ENCODE measurements around the gene IL23A.
"Not testable (repeated sequence)": the region's sequence is repeated elsewhere in the genome, so short reads cannot be mapped to it uniquely, and the experiment has no call there.

IL23A gene, protein sequence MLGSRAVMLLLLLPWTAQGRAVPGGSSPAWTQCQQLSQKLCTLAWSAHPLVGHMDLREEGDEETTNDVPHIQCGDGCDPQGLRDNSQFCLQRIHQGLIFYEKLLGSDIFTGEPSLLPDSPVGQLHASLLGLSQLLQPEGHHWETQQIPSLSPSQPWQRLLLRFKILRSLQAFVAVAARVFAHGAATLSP

DNA sequence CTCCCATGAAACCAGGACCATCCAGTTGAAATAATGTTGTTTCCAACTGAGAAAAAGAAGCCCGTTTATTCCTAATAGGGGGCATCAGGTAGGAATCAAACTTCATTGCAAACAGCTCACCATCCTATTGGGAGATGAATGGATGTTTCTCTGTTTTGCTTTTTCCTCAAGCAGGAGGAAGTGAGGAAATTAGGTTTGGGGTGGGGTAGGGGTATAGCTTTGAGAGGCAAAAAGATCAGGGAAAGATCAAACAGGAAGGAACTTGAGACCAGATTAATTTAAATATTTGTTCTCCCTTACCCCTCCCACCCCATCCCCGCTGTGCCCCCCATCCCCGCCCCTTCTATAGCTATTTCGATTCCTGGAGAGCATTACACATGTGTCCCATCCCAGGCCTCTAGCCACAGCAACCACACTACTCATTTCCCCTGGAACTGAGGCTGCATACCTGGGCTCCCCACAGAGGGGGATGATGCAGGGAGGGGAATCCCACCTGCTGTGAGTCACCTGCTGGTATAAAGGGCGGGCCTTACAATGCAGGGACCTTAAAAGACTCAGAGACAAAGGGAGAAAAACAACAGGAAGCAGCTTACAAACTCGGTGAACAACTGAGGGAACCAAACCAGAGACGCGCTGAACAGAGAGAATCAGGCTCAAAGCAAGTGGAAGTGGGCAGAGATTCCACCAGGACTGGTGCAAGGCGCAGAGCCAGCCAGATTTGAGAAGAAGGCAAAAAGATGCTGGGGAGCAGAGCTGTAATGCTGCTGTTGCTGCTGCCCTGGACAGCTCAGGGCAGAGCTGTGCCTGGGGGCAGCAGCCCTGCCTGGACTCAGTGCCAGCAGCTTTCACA lies at the start of gene IL23A:
Gene IL23A (plus strand): TSS at position 577 of the 850 bp plus-strand sequence. CDS start 161 bp downstream, at position 738.
- DNase-seq (ENCODE audit: low spot score), result peak; percentile 95

DNA sequence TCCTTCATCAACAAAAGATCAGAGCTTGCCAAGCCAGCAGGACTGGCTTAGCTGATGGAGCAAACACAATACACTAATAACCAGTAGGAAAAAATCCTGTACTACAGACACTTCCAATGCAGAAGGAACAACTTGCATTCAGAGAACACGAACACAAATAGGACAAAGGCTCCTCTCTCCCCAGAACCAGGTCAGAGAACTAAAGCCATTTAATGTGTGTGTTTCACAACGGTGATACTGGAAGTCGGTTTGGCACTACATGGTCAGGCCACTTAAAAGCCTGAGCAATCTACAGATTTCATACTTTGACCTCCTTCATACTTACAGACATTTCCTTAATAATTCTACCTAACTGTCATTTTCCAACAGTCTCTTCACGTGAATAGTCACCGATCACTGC lies 44.9 kb upstream of the IL23A start:
- no peak for DNase-seq (ENCODE audit: low spot score)

DNA sequence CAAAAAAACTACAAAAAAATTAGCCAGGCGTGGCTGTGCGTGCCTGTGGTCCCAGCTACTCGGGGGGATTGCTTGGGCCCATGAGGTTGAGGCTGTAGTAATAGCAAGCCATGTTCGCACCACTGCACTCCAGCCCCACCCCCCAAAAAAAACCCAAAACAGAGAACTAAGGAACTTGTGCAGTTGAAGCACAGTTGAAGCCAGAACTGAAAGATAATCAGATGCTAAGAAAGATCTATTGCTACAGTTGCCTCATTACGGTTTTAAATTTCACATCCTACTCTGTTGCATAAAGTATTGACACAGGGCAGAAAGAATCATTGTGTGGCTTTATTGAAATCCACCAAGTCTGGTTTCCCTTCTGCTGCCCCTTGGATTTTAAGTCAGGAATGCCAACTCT lies 42.4 kb upstream of the IL23A start:
- no peak for DNase-seq (ENCODE audit: low spot score)

DNA sequence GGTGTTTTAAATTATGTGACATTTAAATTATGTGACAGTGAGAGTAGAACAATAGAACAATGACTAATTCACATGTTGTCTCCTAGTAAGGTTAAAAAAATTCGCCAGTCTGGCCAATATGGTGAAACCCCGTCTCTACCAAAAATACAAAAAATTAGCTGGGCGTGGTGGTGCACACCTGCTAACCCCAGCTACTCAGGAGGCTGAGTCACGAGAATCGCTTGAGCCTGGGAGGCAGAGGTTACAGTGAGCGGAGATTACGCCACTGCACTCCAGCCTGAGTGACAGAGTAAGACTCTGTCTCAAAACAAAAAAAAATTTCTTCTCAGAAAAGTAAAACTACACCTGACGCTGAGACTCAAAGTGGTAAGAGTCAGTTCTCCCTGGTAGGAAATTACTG lies 41.3 kb upstream of the IL23A start:
- DNase-seq (ENCODE audit: low spot score), result peak; percentile 14

DNA sequence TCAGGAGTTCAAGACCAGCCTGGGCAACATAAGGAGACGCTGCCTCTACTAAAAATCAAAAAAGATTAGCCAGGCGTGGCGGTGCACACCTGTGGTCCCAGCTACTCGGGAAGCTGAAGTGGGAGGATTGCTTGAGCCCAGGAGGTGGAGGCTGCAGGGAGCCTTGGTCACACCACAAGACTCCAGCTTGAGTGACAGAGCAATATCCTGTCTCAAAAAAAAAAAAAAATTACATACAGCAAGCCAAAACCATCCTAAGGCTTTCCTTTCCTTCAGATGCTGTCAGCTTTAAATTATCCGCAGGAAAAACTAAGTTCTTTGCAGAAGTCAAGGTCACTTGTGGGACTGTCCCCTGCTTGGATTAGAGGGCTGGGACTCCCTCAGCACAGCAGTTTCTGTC lies 39.9 kb upstream of the IL23A start:
- DNase-seq (ENCODE audit: low spot score), result no peak

DNA sequence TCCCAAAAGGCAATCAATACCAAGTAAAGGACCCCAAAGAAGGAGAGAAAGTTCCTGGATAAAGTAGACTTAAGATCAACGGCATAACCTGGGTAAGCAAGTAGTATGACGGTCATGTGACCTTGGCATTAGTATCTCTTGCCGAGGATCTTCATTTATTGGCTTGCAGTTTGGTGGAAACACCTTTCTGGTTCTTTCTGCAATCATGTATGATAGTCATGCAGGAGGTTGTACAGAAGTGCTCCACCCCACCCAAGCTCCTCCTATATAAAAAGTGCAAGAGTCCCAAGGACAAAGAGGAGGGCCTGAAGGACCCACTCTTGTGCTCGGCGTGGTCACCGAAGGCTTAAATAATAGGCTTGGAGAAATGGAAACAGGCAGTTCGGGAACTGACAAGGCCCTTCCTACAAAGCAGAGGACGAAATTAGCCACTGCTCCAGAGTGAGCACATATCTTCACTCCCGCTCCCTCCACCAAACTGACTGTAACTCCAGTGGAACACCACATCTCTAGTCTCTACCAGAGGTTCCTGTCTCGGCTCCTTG lies 39.3 kb upstream of the IL23A start:
- peak; percentile 66 for DNase-seq (ENCODE audit: low spot score)

DNA sequence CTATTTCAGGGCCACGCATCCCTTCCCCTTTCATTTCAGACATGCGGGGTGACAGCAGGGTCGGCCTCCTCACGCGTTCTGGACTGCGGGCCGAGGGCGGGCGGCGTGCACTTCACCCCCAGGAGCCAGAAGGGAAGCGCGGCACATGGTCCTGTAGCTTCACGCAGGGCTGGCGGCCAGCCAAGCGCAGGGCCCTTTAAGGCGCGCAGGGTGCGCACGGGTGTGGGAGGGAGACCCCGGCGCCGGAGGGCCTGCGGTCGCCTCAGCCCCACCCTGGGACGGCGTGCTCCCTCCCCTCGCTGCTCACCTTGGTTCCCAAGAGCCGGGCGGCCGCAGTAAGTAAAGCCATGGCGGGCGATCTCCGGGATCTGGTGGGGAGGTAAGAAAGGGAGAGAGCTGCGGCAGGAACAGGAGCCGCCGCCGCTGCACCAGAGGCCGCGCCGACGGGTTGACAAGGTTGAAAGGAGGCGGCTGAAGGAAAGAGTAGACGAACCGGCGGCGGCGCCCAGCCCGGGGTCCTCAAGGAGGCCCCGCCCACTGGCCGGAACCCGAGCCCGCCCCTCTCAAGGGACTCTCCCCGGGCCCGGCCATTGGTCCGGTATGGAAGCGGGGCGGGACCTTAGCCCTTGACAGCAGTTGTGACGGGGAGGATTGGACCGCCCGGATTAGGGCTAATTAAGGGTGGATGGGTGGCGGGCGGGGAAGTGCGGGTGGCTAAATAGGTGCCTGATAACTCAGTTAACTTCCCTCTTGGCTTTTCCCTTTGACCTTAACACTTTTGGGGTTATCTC lies 38.6 kb upstream of the IL23A start, which contains the start of gene CS:
Gene CS (minus strand): TSS at position 478 of the 791 bp plus-strand sequence. CDS start 129 bp downstream, at position 349.
- peak; percentile 99 for DNase-seq (ENCODE audit: low spot score)

DNA sequence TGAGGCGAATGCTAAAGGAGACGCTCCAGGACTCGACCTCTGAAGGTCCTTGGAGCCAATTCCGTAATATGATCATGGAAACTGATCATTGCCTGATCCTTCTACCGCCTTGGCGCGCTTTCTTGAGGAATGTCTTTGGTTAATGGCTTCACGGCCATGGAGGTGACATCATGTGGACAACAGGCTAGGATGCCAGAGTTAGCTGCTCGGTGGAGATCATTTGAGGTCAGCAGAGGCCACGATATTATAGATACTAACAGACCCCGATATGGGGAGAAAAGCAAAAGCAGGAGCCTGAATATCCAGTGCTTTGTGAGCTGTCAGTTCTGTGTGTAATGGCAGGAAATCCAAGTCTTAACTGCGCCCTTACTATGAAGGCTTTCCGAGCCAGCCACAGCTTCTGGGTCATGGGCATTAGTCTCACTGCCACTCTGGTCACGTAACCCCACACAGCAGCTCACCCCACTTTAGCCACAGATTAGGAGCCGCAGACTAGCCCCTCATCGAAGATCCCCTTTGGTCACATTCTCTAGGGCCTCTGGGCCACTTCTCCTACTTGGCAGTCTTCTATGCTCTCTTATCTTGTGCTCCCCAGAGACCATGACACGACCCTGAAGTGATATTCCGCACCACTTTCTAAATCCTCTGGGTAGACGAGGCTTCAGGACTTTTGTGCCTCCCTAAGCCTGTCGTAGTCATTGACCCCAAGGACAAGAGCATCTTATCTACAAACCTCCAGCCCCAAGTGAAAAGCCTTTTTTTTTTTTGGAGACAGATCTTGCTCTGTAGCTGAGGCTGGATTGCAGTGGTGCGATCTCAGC lies 37.8 kb upstream of the IL23A start:
- no peak for DNase-seq (ENCODE audit: low spot score)

DNA sequence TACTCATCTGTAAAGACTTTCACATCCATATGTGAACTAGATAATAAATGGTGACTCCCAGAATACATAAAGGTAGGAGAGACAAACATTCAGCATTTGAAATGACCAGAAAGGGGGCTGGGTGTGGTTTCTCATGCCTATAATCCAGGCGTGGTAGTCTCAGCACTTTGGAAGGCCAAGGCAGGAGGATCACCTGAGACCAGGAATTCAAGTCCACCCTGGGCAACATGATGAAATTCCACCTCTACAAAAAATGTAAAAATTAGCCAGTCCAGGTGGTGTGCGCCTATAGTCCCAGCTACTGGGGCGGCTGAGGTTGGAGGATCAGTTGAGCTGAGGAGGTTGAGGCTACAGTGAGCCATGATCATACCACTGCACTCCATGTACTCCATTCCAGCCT lies 34.4 kb upstream of the IL23A start:
- no peak for DNase-seq (ENCODE audit: low spot score)

DNA sequence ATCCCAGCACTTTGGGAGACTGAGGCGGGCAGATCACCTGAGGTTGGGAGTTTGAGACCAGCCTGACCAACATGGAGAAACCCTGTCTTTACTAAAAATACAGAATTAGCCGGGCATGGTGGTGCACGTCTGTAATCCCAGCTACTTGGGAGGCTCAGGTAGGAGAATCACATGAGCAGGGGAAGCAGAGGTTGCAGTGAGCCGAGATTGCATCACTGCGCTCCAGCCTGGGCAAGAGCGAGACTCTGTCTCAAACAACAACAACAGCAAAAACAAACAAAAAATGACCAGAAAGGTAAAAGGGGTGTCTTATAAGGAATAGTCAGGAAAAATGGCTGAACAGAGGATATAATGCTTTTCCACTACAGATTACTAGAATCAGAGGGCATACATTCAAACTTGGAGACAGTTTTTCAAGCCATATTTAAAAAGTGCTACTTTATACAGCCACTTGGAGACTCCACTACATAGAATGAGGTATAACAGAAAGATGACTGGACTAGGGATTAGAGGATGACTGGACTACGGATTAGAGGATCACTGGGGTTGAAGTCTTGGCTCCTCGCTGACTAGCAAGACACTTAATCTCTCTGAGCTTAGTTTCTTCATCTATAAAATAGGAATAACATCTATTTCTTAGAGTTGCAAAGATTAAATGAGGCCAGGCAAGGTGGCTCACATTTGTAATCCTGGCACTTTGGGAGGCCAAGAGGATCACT lies 33.7 kb upstream of the IL23A start:
- DNase-seq (ENCODE audit: low spot score), result no peak

DNA sequence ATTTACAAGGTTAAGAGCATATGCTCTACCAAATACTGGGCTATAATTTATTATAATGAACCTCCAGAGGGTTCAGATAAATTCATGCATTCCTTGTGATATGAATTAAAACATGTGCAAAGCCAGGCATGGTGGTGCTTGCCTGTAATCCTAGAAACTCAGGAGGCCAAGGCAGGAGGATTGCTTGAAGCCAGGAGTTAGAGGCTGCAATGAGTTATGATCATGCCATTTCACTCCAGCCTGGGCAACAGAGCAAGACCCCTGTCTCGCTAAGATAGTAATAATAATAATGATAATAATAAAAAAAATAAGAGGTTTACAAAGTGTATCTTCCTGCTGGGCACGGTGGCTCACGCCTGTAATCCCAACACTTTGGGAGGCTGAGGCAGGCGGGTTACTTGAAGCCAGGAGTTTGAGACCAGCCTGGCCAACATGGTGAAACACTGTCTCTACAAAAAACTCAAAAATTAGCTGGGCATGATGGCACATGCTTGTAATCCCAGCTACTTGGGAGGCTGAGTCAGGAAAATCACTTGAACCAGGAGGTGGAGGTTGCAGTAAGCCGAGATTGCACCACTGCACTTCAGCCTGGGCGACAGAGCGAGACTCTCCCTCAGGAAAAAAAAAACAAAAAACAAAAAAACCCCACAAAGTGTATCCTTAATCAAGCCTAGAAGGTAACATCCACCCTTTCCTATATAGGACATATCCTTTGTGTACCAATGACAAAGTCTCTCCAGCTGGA lies 31.3 kb upstream of the IL23A start:
- no peak for DNase-seq (ENCODE audit: low spot score)

DNA sequence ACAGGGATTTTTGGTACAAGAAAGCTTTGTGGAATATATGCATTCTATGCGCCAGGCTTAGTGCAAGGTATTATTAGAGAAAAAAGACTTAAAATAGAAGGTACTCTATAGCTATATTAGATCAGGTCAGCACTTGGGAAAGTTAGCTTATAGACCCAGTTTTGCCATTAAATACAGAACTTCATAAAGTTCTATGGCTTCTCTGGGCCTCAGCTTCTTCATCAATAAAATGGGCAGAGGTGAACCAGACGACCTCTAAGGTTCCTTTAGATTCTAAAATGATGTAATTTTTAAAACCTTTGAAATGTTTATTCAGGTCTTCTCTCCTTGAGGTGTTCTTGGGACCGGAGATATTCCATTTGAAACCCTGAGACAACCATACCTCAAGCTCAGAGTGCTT lies 30.0 kb upstream of the IL23A start:
- no peak for DNase-seq (ENCODE audit: low spot score)

DNA sequence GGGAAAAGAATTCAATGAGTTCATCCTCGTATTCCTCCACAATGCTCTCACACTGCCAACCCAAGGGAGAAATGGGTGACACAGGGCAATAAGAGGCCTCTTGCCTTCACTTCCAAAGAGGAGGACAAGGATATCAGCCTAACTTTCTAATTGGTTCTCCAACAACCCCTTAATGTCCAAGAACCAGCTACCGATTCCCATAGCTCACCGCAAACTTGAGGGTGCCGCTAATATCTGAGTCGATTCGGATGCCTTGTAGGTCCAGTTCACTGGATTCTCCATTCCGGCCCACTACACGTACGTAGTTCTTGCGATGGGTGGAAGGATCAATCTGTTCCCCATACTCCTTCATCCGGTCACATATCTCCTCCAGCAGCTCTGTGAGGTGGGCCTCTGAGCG lies 27.7 kb upstream of the IL23A start:
- no peak for DNase-seq (ENCODE audit: low spot score)

DNA sequence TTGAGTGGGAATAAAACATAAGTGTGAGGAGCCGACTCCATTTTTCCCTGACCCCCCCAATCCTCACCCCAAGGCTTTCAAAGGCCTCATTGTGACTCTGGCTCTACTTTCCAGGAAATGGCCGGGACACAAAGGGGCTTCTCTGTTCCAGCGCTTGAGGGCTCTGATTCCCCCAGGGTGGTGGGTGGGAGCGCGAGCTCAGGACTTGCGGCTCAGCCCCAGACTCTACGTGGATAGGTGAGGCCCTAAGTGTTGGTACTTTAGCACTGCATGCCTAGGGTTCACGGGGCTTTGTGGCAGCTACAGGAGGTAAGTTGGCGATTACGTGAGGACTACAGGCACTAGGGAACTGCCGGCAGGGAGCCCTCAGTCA lies 23.4 kb upstream of the IL23A start:
- DNase-seq (ENCODE audit: low spot score), result no peak

DNA sequence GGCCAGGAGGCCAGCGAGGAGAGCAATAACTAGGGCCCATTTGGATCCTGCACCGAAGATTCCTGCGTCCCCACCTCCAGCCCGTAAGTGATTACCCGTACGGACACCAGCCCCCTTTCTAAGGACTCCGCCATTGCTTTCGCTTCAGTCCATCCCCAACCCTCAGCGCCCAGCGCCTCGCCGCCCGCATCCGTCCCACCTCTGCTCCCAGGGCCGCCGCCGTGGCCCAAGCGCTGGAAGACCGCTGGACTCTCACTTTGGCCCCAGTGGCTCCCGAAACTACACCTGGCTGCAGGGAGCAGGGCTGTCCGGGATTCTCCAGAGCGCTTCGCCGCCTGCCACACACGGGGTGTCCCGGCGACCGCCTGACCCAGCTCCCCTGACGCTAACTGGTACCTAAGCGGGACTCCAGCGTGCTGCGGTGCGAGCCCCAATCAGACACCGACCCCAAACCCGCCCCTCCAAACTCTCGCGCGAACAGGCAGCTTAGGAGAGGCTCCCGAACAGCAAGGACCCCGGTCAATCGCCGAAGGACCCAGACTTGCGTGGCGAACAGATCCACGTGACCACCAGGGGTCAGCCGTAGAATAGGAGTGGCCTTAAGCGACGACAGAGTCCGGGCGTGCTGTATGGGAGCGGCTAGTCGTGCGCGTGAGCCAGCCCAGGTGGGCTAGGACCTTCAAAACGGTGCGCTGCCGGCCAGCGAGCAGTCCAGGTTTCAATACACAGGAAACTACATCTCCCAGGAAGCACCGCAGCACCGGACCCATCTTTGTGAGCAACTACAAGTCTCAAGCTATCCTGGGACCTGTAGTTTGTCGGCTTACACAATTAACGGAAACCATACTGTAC lies 22.8 kb upstream of the IL23A start, which contains the start of gene CNPY2:
Gene CNPY2 (minus strand): TSS at position 367 of the 852 bp plus-strand sequence. CDS start 771 bp downstream, outside the sequence.
- DNase-seq (ENCODE audit: low spot score), result peak; percentile 95

DNA sequence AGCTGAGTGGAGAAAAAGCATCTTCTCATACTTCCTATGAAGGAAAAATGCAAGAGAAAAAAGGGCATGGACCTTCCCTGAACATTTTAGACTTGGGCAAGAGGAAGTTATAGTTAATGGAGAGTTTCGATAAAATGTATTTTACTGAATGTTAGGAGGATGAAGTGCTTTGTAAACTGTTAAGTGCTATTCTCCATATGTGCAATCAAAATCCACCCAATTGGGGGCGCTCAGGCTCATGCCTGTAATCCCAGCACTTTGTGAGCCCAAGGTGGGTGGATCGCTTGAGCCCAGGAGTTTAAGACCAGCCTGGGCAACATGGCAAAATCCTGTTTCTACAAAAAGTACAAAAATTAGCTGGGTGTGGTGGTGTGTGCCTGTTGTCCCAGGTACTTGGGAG lies 21.0 kb upstream of the IL23A start:
- DNase-seq (ENCODE audit: low spot score), result no peak

DNA sequence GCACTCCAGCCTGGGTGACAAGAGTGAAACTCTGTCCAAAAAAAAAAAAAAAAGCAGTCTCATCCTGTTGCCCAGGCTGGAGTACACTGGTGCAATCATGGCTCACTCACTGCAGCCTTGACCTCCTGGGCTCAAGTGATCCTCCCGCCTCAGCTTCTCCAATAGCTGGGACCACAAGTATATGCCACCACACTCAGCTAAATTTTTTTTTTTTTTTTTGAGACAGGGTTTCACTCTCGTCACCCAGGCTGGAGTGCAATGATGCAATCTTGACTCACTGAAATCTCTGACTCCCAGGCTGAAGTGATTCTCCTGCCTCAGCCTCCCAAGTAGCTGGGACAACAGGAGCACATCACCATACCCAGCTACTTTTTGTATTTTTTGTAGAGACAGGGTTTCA lies 17.7 kb upstream of the IL23A start:
- DNase-seq (ENCODE audit: low spot score), result no peak

DNA sequence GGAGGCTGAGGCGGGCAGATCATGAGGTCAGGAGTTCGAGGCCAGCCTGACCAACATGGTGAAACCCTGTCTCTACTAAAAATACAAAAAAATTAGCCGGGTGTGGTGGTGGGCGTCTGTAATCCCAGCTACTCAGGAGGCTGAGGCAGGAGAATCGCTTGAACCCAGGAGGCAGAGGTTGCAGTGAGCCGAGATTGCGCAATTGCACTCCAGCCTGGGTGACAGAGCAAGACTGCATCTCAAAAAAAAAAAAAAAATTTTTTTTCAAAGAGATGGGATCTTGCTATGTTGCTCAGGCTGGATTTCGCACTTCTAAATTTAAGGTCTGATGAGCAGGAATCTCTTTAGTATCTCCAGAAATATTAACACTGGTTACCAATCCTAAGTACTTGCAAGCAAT lies 17.1 kb upstream of the IL23A start:
- not testable (repeated sequence) for DNase-seq (ENCODE audit: low spot score)

DNA sequence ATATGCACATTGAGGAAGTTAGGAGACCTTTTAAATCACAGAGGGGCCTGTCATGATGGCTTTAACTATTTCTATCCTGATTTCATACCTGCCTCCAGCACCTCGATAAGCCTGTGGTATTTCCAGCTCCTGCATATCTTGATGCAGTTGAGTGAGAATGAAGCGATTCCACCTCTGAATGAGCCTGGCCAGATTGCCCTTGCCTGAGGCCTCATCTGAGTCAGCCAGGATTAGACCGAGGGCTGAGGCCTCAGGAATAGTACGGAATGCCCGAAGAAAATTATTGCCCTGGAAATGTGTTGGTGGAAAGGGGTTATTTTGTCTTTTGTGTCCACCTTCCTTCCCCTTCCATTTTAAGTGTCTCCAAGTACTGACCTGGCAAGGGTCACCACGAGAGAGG lies 14.5 kb upstream of the IL23A start:
- no peak for DNase-seq (ENCODE audit: low spot score)
